HAP-1 (cell line): ENCODE data around the gene FADS6.

ENCODE experiments used
- DNase-seq, 2 experiments: peaks; one replicate each; pipeline ENCODE4 v3.0.0-alpha.2; 2016 to 2020; ENCODE audit warnings: low spot score in 2 of 2
- H3K27me3 ChIP-seq: fragments of 250-450 bp; sonication (Bioruptor Pico); 2 replicates; pipeline ENCODE4 v1.5.1; 2020; ENCODE audit warnings: low read depth, mild to moderate bottlenecking, moderate library complexity
- H3K36me3 ChIP-seq: fragments of 250-450 bp; sonication (Bioruptor Pico); replicated peaks from 2 replicates; pipeline ENCODE4 v1.5.1; 2020; ENCODE audit warnings: mild to moderate bottlenecking
- H3K4me1 ChIP-seq: fragments of 250-450 bp; sonication (Bioruptor Pico); 2 replicates; pipeline ENCODE4 v1.5.1; 2020; ENCODE audit warnings: mild to moderate bottlenecking
- H3K4me3 ChIP-seq: fragments of 250-450 bp; sonication (Bioruptor Pico); 2 replicates; pipeline ENCODE4 v1.5.1; 2020; ENCODE audit warnings: mild to moderate bottlenecking, moderate library complexity
- H3K9me3 ChIP-seq: fragments of 250-450 bp; sonication (Bioruptor Pico); 2 replicates; pipeline ENCODE4 v1.5.1; 2020; ENCODE audit warnings: mild to moderate bottlenecking, moderate library complexity
- in situ Hi-C: fragments of 300-500 bp; cut with MboI; formaldehyde crosslinking; loops from 3 replicates; pipeline ENCODE4 v1.14.3; 2020; ENCODE audit warnings: low sequenced_read_pairs, inconsistent platforms, mixed read lengths

Gene FADS6

DNA sequence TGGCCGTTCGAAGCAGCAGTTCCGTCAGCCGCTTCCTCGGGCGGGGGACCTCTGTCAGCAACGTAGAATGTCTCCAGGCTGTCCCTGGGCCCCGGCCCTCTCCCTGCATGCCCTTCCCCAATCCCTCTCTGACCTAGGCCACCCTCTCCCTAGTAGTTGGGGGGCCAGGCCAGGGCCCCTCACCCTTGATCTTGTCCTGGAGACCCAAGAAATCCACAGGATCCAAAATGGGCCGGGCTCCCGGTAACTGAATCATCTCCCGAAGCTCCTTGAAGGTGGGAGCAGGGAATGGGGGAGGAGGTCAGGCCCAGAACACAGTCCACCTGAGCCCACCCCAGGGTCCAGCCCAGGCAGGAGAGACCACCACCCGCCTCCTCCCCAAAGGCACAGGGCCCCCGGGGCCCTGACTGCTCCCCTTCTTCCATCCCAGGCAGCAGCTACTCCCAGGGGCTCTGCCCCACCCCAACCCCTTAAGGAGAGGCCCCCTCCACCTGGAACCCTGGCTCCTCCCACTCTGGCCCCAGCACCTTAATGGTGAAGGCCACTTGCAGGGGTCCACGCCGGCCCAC lies 29.1 kb downstream of the FADS6 start:
- H3K36me3 ChIP-seq, result no peaks in the 10 kb centered on the region
- no peaks in the 10 kb centered on the region for H3K4me1 ChIP-seq
- H3K27me3 ChIP-seq, result peaks cover 7% of the 10 kb centered on the region
- no peaks in the 10 kb centered on the region for H3K9me3 ChIP-seq
- H3K4me3 ChIP-seq, result no peak overlapping the region
- DNase-seq, result no peak
- in situ Hi-C loops, result no loop called here

GRCh38 chr17:74863420-74864296 lies 29.8 kb downstream of the FADS6 start:
- DNase-seq, result no peak
- H3K4me1 ChIP-seq, result no peaks in the 10 kb centered on the region
- no peaks in the 10 kb centered on the region for H3K9me3 ChIP-seq
- no peaks in the 10 kb centered on the region for H3K36me3 ChIP-seq
- in situ Hi-C loops, result no loop called here
- H3K4me3 ChIP-seq, result no peak overlapping the region
- H3K27me3 ChIP-seq, result peaks cover 14% of the 10 kb centered on the region

- Histone ChIP-seq H3K4me3 (no peak overlapping the region), H3K36me3 (no peaks in the 10 kb centered on the region), H3K27me3 (peaks cover 15% of the 10 kb centered on the region), H3K4me1 (no peaks in the 10 kb centered on the region), H3K9me3 (no peaks in the 10 kb centered on the region)
- in situ Hi-C loops, result no loop called here
- DNase-seq, result no peak
These were observed 30.5 kb downstream of the FADS6 start for GRCh38 chr17:74862919-74863318.

DNA sequence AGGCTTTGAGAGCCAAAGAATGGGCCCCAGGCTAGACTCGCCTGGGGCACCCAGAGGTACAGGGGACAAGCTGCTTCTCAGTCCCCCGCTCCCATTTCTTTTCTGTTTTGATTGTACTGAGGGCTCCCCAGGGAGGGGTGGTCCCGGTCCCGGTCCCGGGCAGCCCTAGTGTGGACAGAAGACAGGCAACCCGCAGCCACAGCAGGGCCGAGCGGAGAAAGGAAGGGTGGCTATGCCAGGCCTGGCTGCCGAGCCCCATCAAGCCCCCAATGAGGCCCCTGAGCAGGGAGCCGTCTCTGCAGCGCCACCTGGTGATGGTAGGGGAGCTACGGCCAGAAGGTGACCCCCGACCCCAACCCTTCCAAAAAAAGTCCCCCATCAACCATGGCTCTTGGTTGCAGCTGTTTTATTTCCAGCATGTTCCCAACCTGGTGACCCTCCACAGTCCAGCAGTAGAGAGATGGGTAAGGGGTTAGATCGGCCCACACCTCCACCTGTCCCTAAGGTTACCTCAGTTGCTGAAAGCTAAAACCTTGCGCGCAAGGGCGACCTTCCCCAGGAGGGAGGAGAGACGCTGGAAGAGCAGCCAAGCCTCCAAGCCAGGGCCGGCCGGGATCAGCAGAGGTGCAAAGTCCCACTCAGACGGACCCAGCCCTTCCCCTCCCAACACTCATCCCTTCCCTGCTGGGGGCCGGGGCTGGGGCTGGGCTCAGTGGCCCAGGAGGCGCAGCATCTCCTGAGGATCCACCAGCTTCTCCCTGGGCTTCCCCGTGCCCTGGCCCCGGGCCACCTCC lies 31.1 kb downstream of the FADS6 start:
- Histone ChIP-seq H3K9me3 (no peaks in the 10 kb centered on the region), H3K27me3 (peaks cover 16% of the 10 kb centered on the region), H3K4me1 (no peaks in the 10 kb centered on the region), H3K36me3 (no peaks in the 10 kb centered on the region), H3K4me3 (no peak overlapping the region)
- in situ Hi-C loops, result no loop called here
- DNase-seq, result peak; percentile 23 to 87

- Histone ChIP-seq H3K4me3 (no peak overlapping the region), H3K9me3 (no peaks in the 10 kb centered on the region), H3K36me3 (no peaks in the 10 kb centered on the region), H3K4me1 (no peaks in the 10 kb centered on the region), H3K27me3 (peaks cover 20% of the 10 kb centered on the region)
- DNase-seq, result no peak
- in situ Hi-C loops, result no loop called here
These were observed 31.7 kb downstream of the FADS6 start for GRCh38 chr17:74861662-74862107.

DNA sequence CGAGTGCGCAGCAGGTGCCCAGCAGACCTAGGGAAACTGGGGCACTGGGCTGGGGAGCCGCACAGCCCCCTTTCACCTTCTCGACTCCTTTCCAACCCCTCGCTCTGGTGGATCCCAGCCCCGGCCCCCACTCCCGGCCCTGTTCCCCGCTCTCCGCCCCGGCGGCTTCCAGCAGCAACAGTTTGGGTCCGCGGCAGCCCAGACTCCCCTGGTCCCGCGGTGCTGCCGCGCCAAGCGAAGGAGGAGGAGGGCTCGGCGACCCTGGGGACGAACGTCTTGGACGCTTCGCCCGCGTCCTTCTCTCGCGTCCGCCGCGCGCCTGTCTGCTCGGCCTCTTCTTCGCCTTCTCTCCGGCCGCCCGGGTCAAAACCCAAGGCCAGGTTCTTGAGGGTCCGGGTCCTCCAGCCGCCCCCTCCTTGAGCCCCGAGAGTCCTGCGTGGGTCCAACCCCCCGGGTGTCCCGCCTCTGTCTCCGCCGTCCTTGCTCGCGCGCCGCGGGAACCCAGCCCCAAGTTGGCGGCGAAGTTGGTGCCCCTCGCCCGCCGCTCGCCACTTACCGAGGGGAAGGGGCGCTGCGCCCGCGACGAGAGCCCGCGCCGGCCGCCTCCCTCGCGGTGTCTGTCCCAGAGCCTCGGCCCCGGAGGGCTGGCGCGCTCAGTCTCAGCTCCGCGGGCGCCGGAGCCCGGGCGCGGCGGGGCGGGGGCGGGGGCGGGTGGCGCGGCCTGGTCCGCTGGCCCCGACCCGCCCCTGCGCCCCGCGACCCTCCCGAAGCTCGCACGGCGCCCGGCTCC lies 32.4 kb downstream of the FADS6 start:
- in situ Hi-C loops, result no loop called here
- H3K27me3 ChIP-seq, result peaks cover 20% of the 10 kb centered on the region
- DNase-seq, result no peak
- no peaks in the 10 kb centered on the region for H3K36me3 ChIP-seq
- H3K4me3 ChIP-seq, result no peak overlapping the region
- H3K4me1 ChIP-seq, result no peaks in the 10 kb centered on the region
- H3K9me3 ChIP-seq, result no peaks in the 10 kb centered on the region

GRCh38 chr17:74860229-74860871 lies 33.1 kb downstream of the FADS6 start:
- no peak for DNase-seq
- peak overlapping the region; percentile 36 for H3K4me3 ChIP-seq
- in situ Hi-C loops, result no loop called here
- no peaks in the 10 kb centered on the region for H3K4me1 ChIP-seq
- H3K27me3 ChIP-seq, result peaks cover 20% of the 10 kb centered on the region
- no peaks in the 10 kb centered on the region for H3K36me3 ChIP-seq
- H3K9me3 ChIP-seq, result no peaks in the 10 kb centered on the region

DNA sequence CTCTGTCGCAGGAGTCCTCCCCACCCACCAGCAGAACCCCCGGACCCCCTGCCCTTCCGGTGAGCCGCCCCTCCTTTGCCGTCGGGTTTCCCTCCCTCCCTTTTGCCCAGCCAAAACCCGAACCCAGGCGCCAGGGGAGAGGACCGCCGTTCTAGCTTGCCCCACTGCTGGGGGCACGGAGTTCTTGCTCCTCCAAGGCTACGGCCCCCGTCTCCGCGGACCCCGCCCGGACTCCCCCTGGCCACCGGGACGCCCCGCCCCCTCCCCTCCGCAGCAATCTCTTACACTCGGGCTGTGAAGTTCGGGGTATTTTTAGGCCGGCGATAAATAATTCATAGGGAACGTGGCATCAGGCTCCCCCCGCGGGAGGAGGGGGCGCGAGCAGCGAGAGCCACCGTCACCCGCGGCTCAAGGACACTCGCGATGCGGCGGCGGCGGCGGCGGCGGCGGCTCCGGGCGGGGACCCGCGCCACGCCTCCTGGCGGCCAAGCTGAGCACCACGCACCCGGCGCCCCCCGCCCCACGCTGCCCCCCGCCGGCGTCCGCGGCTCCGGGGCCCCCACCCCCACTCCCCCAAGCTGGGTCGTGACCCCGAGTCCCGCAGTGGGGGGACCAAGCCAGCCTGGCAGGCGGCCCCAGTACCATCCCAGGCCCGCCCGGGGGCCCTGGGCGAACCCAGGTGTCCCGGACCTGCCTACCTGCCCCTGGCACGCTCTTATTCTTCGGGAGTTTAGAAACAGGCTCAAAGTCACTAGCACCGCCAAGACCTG lies 33.8 kb downstream of the FADS6 start, which contains the start of gene GRIN2C:
Gene GRIN2C (minus strand): TSS at position 427 of the 770 bp plus-strand sequence. CDS start 4,793 bp downstream, outside the sequence.
- Histone ChIP-seq H3K36me3 (no peaks in the 10 kb centered on the region), H3K4me3 (peak within 1 kb of the TSS; percentile 36), H3K9me3 (no peaks in the 10 kb centered on the region), H3K27me3 (peaks cover 20% of the 10 kb centered on the region), H3K4me1 (no peaks in the 10 kb centered on the region)
- in situ Hi-C loops, result no loop called here
- DNase-seq, result peak in 1 of 2 experiments; percentile 59

DNA sequence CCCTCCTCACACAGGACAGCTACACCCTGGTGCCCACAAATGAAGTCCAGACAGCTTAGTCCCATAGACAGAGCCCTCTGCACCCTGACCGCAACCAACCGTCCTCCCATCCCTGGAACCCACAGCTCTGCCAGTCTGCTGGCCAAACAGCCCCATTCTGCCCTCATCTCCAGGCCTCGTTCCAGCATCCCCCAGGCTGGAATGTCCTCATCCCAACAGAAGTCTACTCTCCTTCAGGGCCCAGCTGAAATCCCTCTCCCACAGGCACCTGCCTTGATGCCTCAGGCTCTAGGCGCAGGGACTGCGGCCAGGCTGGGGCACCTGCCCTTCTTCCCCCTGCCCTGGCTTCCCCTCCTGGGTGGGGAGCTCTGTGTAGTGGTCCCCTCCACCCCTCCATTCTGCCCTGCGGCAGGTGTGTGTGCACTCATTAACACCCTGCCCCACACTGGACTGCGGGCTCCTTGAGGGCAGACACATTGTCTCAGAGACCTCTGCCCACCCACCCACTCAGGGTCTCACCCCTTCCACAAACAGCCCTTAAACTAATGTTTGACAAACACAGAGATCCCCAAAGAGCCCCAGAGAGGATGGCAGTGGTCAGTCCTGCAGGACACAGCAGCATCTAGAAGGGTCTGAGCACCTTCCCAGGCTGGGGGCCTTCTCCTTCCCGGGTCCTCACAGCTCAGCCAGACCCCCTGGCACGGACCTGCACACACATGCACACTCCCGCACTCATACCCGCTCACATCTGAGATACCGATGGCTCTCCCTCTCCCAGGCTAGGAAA lies 34.6 kb downstream of the FADS6 start:
- H3K27me3 ChIP-seq, result peaks cover 20% of the 10 kb centered on the region
- H3K36me3 ChIP-seq, result no peaks in the 10 kb centered on the region
- no peaks in the 10 kb centered on the region for H3K4me1 ChIP-seq
- in situ Hi-C loops, result no loop called here
- DNase-seq, result no peak
- H3K9me3 ChIP-seq, result no peaks in the 10 kb centered on the region
- peak overlapping the region; percentile 36 for H3K4me3 ChIP-seq

DNA sequence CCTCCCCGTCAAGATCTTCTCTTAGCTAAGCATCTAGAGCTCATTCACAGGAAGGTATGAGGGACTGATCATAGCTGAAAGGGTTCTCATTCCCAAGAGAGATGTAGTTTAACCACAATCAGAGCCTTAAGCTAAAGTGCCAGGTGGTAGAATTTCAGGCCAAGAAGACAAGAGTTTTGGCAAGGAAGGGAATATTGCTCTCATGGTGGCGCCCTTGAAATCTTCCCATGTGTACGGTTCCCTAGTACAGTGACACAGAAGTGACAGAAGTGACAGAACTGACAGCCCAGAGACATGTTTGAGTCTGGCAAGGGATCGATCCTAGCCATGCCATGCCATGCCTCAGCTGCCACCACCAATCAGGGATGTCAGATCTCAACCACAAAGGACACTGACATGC lies 36.2 kb downstream of the FADS6 start:
- no peak overlapping the region for H3K4me3 ChIP-seq
- no peaks in the 10 kb centered on the region for H3K9me3 ChIP-seq
- in situ Hi-C loops, result no loop called here
- no peak for DNase-seq
- H3K27me3 ChIP-seq, result peaks cover 20% of the 10 kb centered on the region
- H3K4me1 ChIP-seq, result peaks cover 5% of the 10 kb centered on the region
- no peaks in the 10 kb centered on the region for H3K36me3 ChIP-seq

GRCh38 chr17:74856112-74856511 lies 37.3 kb downstream of the FADS6 start:
- peaks cover 5% of the 10 kb centered on the region for H3K4me1 ChIP-seq
- peaks cover 20% of the 10 kb centered on the region for H3K27me3 ChIP-seq
- in situ Hi-C loops, result no loop called here
- H3K36me3 ChIP-seq, result no peaks in the 10 kb centered on the region
- H3K4me3 ChIP-seq, result no peak overlapping the region
- DNase-seq, result no peak
- no peaks in the 10 kb centered on the region for H3K9me3 ChIP-seq

DNA sequence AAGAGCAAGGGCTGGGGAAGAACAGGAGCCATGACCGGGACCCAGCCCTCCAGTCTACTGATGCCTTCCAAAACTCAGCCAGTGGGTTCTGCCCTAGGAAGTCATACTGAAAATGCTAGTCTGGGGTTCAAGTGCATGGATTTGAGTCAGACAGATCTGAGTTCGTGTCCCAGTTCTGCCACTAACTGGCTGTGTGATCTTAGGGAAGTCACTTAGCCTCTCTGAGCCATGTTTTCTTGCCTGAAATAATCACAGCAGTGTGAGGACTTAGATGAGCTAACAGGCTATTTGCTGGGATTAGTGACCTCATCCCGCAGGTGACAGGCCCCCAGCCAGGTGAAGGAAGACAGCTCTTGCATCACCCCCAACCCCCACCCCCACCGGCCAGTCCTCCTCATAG lies 38.1 kb downstream of the FADS6 start:
- in situ Hi-C loops, result no loop called here
- H3K4me3 ChIP-seq, result no peak overlapping the region
- peaks cover 18% of the 10 kb centered on the region for H3K27me3 ChIP-seq
- H3K36me3 ChIP-seq, result no peaks in the 10 kb centered on the region
- H3K4me1 ChIP-seq, result peaks cover 5% of the 10 kb centered on the region
- H3K9me3 ChIP-seq, result no peaks in the 10 kb centered on the region
- no peak for DNase-seq
